GM12873 (cell line): ENCODE measurements around the gene DHDH.

ENCODE experiments used
- TF ChIP-seq, protein P1 (sequence below): IDR thresholded peaks from 2 replicates; pipeline ENCODE4 v1.5.1; 2012; ENCODE audit warnings: low read depth, mild to moderate bottlenecking, moderate library complexity, low read length, control low read depth; ENCODE audit not compliant: insufficient read depth; ENCODE audit errors: missing control alignments

DHDH gene

DNA sequence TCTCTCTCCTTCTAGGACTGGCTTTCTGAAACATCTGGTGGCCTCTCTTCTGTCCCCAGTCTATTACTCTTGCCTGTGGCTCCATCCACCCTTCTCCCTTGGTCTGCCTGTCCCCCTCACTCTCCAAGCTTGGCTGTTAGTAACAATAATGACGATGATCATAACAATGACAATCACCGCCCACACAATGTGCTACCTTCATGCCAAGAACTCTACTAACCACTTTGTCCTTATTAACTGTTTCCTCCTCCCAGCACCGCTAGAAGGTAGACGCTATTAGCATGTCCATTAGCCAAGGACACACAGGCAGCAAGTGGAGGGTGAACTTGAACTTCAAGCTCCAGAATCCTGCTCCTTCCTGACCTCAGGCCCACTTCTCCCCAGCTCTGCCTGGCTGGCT is 56.9 kb downstream of the DHDH start:
- TF ChIP-seq, protein P1, sequence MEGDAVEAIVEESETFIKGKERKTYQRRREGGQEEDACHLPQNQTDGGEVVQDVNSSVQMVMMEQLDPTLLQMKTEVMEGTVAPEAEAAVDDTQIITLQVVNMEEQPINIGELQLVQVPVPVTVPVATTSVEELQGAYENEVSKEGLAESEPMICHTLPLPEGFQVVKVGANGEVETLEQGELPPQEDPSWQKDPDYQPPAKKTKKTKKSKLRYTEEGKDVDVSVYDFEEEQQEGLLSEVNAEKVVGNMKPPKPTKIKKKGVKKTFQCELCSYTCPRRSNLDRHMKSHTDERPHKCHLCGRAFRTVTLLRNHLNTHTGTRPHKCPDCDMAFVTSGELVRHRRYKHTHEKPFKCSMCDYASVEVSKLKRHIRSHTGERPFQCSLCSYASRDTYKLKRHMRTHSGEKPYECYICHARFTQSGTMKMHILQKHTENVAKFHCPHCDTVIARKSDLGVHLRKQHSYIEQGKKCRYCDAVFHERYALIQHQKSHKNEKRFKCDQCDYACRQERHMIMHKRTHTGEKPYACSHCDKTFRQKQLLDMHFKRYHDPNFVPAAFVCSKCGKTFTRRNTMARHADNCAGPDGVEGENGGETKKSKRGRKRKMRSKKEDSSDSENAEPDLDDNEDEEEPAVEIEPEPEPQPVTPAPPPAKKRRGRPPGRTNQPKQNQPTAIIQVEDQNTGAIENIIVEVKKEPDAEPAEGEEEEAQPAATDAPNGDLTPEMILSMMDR = no peak

DNA sequence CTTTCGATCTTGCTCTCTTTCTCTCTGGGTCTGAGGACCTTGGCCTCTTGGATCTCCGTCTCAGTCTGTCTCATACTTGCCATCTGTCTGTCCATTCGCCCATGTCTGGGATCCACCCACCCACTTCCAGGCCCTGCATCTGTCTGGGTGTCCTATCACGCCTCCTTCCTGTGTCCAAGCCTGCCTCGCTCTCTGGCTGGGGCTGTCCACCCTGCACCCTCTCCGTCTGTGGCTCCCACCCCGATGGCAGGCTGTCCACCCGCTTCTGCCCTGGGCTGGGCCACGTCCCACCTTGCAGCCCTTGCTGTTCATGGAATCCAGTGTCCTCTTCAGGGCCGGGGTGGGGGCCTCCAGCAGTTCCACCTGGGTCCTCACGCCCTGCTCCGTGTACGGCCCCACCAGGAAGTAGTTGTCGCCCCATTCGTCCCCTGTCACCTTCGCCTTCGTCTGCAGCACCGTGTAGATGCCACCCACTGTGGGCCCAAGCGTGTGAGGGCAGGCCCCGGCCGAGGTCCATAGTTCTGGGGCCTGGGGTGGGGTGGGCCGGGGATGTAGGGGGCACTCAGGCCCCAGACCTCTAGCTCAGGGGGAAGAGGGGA is 57.6 kb downstream of the DHDH start:
- TF ChIP-seq, protein P1 = no peak

DNA sequence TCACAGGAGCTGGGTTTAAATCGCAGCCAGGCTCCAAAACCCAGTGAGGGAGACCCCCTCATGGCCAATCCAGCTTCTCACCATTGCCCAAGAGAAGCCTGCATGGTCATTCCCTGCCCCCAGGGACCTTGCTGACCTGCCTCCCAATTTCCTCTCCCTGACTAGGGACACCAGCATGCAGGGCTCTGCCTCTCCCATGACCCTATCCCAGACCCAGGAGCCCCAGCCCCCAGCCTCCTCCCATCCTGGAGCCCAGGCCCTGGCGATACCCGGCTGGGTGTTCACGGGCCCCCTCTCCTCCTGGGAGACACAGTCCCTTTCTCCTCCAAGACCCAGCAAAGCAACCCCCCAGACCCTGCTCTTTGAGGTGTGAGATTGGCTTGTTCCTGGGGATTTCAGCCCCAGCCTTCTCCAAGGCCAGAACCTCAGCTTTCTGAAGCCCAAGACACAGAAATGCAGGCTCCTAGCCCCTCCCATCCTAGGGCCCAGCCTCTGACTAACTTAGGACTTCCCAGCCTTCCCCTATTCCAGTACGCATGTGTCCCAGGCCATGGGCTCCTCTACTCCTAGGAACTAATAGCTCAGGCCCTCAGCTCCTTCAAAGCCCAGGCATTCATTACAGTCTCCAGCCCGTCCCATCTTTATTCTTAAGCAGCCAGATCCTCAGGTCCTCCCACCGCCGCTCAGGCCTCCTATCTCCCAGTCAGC is 58.5 kb downstream of the DHDH start:
- TF ChIP-seq, protein P1 = no peak

DNA sequence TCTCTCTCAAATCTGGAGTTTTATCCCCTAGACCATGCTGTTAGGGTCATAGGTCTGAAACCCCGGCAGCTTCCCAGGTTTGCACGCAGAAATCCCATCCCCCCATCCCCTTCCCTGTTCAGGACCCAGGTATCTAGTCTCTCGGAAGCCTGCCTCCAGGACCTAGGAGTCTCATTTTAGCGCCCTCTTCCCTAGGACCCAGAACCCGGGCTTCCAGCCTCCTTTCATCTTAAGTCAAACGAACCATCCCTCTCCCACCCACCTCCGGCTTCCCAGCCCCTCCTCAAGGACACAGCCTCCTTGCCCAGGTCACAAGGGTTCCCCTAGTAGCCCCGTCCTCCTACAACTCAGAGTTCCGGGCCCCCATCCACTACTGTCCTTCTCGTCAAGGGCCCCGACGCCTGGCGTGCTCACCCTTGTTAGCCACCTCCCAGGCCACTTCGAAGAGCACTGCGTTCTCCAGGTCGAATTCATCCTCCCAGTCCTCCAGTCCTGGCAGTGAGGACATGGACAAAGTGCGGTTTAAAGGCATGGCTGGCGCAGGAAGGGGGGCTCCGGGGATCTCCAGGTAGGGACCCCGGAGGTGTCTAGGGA is 59.2 kb downstream of the DHDH start:
- TF ChIP-seq, protein P1 = no peak

DNA sequence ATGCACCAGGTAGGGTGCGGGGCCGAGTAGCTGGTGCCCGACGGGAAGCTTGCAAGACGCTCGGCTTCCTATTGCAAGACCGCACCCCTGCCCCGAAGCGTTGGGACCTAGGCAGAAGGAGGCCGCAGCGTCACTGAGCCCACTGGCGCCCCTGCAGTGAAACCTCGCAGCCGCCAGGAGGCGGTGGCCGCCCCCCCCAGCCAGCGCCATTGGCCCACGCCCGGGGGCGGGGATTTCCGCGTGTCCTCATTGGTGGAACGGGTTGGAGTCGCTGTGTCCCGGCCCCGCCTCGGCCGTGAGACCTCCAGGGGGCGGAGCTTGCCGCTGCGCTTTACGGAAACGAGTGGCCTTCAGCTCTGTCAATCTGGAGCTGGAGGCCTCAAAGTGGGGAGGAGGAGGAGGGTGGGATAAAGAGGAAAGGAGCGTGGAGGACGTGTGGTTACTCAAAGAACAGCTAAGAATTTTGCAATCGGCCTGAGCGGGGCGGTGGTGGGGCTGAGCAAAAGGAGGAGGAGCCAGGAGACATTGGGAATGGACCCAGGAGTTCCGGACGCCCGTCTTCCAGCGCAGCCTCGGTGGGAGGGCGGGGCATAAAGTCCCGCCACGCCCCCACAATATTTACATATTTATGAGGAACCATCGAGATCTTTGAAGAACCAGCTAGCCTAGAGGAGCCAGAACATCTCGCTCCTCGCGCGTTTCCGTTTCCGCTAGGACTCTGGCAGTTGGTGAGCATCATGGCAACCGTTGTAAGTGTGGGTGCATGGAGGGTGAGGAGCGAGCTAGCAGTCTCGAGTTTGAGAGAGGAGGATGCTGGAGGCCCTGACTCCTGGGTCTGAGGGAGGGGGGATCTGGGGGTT is 59.9 kb downstream of the DHDH start, which contains the start of the genes GYS1 and RUVBL2:
GYS1 (minus strand) TSS at position 135 of the 860 bp plus-strand sequence. CDS start 197 bp downstream, outside the sequence.
RUVBL2 (plus strand) TSS at position 713 of the 860 bp plus-strand sequence; CDS start at position 738, 25 bp downstream.
- TF ChIP-seq, protein P1 = peak; percentile 96

DNA sequence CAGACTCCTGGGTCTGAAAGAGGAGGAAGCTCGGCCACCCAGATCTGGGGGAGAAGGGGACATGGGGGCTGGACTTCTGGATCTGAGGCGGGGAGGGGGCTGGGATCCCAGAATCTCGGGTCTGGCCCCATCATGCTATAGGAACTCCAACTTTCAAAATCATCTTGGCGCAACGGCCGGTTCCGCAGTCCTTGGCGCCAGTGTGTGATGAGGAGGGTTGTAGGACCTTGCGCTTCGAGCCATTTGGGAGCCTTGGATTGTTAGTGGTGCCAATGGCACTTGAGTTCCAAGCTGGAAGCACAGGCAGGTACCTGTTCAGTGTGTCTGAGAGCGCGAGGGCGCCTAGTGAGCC is 60.5 kb downstream of the DHDH start:
- TF ChIP-seq, protein P1 = no peak
